Muscle layer of colon (tissue), 2 donors: ENCODE results near the gene GIPC1.

ENCODE experiments used
- H3K27ac ChIP-seq: one replicate; pipeline ENCODE4 v1.7.0; 2013; ENCODE audit warnings: low read depth, mild to moderate bottlenecking, low read length, moderate library complexity
- H3K27me3 ChIP-seq, 2 donors: one replicate each; pipeline ENCODE4 v1.7.0; 2013; ENCODE audit warnings: low read length in 2 of 2, mild to moderate bottlenecking in 2 of 2; ENCODE audit not compliant: insufficient read depth in 2 of 2, control insufficient read depth in 1 of 2
- H3K36me3 ChIP-seq: one replicate; pipeline ENCODE4 v1.7.0; 2013; ENCODE audit warnings: mild to moderate bottlenecking, low read length; ENCODE audit not compliant: insufficient read depth
- H3K4me1 ChIP-seq: one replicate; pipeline ENCODE4 v1.7.0; 2013; ENCODE audit warnings: mild to moderate bottlenecking, low read length; ENCODE audit not compliant: insufficient read depth
- H3K4me3 ChIP-seq, 2 donors: one replicate each; pipeline ENCODE4 v1.7.0; 2013; ENCODE audit warnings: low read length in 2 of 2, low read depth in 1 of 2, mild to moderate bottlenecking in 1 of 2, moderate library complexity in 1 of 2
- H3K9ac ChIP-seq: one replicate; pipeline ENCODE4 v1.7.0; 2013; ENCODE audit warnings: low read length
- H3K9me3 ChIP-seq: one replicate; pipeline ENCODE4 v1.7.0; 2013; ENCODE audit warnings: mild to moderate bottlenecking, low read length
- donor health status: abdominal sarcoma.
- donor health status: Adenocarcinoma of cecum.

The GIPC1 gene

GRCh38 chr19:14503285-14503684 lies 7.4 kb upstream of the GIPC1 start:
- Histone ChIP-seq H3K27ac (no peak overlapping the region), H3K27me3 (no peaks in the 10 kb centered on the region), H3K4me3 (no peak overlapping the region), H3K4me1 (no peaks in the 10 kb centered on the region), H3K9me3 (no peaks in the 10 kb centered on the region), H3K9ac (no peak overlapping the region), H3K36me3 (no peaks in the 10 kb centered on the region)

- Histone ChIP-seq H3K36me3 (no peaks in the 10 kb centered on the region), H3K27me3 (no peaks in the 10 kb centered on the region), H3K4me1 (no peaks in the 10 kb centered on the region), H3K9ac (no peak overlapping the region), H3K27ac (no peak overlapping the region), H3K9me3 (no peaks in the 10 kb centered on the region), H3K4me3 (no peak overlapping the region)
Measured at GRCh38 chr19:14502334-14503092, 6.6 kb upstream of the GIPC1 start.

GRCh38 chr19:14497228-14497921 lies 1.4 kb upstream of the GIPC1 start:
- Histone ChIP-seq H3K4me3 (no peak overlapping the region), H3K27ac (no peak overlapping the region), H3K27me3 (no peaks in the 10 kb centered on the region), H3K9me3 (no peaks in the 10 kb centered on the region), H3K4me1 (peaks cover 13% of the 10 kb centered on the region), H3K36me3 (no peaks in the 10 kb centered on the region), H3K9ac (no peak overlapping the region)

GRCh38 chr19:14496834-14497227 lies 904 bp upstream of the GIPC1 start:
- peaks cover 13% of the 10 kb centered on the region for H3K4me1 ChIP-seq
- peak overlapping the region; percentile 60 for H3K27ac ChIP-seq
- no peaks in the 10 kb centered on the region for H3K36me3 ChIP-seq
- no peaks in the 10 kb centered on the region for H3K27me3 ChIP-seq
- no peaks in the 10 kb centered on the region for H3K9me3 ChIP-seq
- peak overlapping the region; percentile 61 to 68 for H3K4me3 ChIP-seq
- H3K9ac ChIP-seq, result no peak overlapping the region

- Histone ChIP-seq H3K27ac (peak overlapping the region; percentile 70), H3K36me3 (peaks cover 5% of the 10 kb centered on the region), H3K4me1 (peaks cover 13% of the 10 kb centered on the region), H3K9me3 (no peaks in the 10 kb centered on the region), H3K4me3 (peak overlapping the region; percentile 68 to 81), H3K9ac (peak overlapping the region; percentile 65), H3K27me3 (no peaks in the 10 kb centered on the region)
Measured at GRCh38 chr19:14495672-14496028, 277 bp downstream of the GIPC1 start.

GRCh38 chr19:14494910-14495671 lies 836 bp downstream of the GIPC1 start:
- Histone ChIP-seq H3K27ac (peak overlapping the region; percentile 70), H3K4me1 (peaks cover 13% of the 10 kb centered on the region), H3K36me3 (peaks cover 5% of the 10 kb centered on the region), H3K27me3 (no peaks in the 10 kb centered on the region), H3K9me3 (no peaks in the 10 kb centered on the region), H3K9ac (peak overlapping the region; percentile 65), H3K4me3 (peak overlapping the region; percentile 68 to 81)

- Histone ChIP-seq H3K36me3 (peaks cover 5% of the 10 kb centered on the region), H3K9ac (peak overlapping the region; percentile 65), H3K27ac (no peak overlapping the region), H3K4me3 (peak overlapping the region in 1 of 2 donors; percentile 81), H3K27me3 (no peaks in the 10 kb centered on the region), H3K4me1 (peaks cover 13% of the 10 kb centered on the region), H3K9me3 (no peaks in the 10 kb centered on the region)
Measured at GRCh38 chr19:14494411-14494810, 1.5 kb downstream of the GIPC1 start.

- Histone ChIP-seq H3K27me3 (no peaks in the 10 kb centered on the region), H3K4me3 (no peak overlapping the region), H3K4me1 (peaks cover 13% of the 10 kb centered on the region)
Measured at GRCh38 chr19:14492756-14493337, 3.1 kb downstream of the GIPC1 start.

GRCh38 chr19:14487370-14488125 lies 8.4 kb downstream of the GIPC1 start:
- H3K36me3 ChIP-seq, result peaks cover 11% of the 10 kb centered on the region
- no peak overlapping the region for H3K9ac ChIP-seq
- H3K9me3 ChIP-seq, result no peaks in the 10 kb centered on the region
- H3K4me3 ChIP-seq, result no peak overlapping the region
- H3K27me3 ChIP-seq, result no peaks in the 10 kb centered on the region
- H3K27ac ChIP-seq, result no peak overlapping the region
- H3K4me1 ChIP-seq, result no peaks in the 10 kb centered on the region

More at GRCh38 chr19:14492756-14493337, 3.1 kb downstream of the GIPC1 start:
- no peak overlapping the region for H3K27ac ChIP-seq
- peaks cover 11% of the 10 kb centered on the region for H3K36me3 ChIP-seq
- H3K9me3 ChIP-seq, result no peaks in the 10 kb centered on the region
- H3K9ac ChIP-seq, result no peak overlapping the region

GRCh38 chr19:14482172-14482941 lies 13.6 kb downstream of the GIPC1 start:
- no peak overlapping the region for H3K27ac ChIP-seq
- H3K9ac ChIP-seq, result no peak overlapping the region
- H3K9me3 ChIP-seq, result no peaks in the 10 kb centered on the region
- H3K27me3 ChIP-seq, result no peaks in the 10 kb centered on the region
- no peaks in the 10 kb centered on the region for H3K4me1 ChIP-seq
- H3K36me3 ChIP-seq, result peaks cover 17% of the 10 kb centered on the region
- no peak overlapping the region for H3K4me3 ChIP-seq
